ENCODE measurements around the gene SMIM38. TPM values are rescaled to one million over a fixed set of nuclear protein-coding genes. Genes with fewer than 3 reads are reported as not detected.

The SMIM38 gene
- total and polyA plus RNA-seq, 4 donors, result 0.08 to 1.3 (median 0.43) TPM

GRCh38 chr11:69116671-69117070 lies 39.1 kb upstream of the SMIM38 start:
- no peak for ATAC-seq (ENCODE audit: insufficient read depth, low FRiP score)
- H3K27me3 ChIP-seq (ENCODE audit: control insufficient read depth in 3 of 3, insufficient read depth in 3 of 3, low read length in 2 of 3), result no peaks in the 10 kb centered on the region
- TF ChIP-seq, protein P1, sequence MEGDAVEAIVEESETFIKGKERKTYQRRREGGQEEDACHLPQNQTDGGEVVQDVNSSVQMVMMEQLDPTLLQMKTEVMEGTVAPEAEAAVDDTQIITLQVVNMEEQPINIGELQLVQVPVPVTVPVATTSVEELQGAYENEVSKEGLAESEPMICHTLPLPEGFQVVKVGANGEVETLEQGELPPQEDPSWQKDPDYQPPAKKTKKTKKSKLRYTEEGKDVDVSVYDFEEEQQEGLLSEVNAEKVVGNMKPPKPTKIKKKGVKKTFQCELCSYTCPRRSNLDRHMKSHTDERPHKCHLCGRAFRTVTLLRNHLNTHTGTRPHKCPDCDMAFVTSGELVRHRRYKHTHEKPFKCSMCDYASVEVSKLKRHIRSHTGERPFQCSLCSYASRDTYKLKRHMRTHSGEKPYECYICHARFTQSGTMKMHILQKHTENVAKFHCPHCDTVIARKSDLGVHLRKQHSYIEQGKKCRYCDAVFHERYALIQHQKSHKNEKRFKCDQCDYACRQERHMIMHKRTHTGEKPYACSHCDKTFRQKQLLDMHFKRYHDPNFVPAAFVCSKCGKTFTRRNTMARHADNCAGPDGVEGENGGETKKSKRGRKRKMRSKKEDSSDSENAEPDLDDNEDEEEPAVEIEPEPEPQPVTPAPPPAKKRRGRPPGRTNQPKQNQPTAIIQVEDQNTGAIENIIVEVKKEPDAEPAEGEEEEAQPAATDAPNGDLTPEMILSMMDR (IDR thresholded peaks at IDR 0.05; ENCODE audit: control extremely low read depth, extremely low read depth), result no peak
- H3K4me1 ChIP-seq (ENCODE audit: control insufficient read depth in 5 of 5, insufficient read depth in 5 of 5, low read length in 5 of 5), result peaks cover 0 to 34% (median 9%) of the 10 kb centered on the region in 5 donors
- no peak overlapping the region for H3K9ac ChIP-seq (ENCODE audit: insufficient read depth in 1 of 2, low read length in 2 of 2)
- H3K36me3 ChIP-seq (ENCODE audit: control insufficient read depth in 4 of 4, insufficient read depth in 4 of 4, low read length in 4 of 4), result no peaks in the 10 kb centered on the region
- no peak overlapping the region for H3K27ac ChIP-seq (ENCODE audit: low read depth in 1 of 2, low read length in 1 of 2)
- 96 to 97% methylated on average over 10 of the region's 10 CpGs for WGBS, 2 donors
- no peak for DNase-seq
- H3K4me3 ChIP-seq, result no peak overlapping the region
- H3K9me3 ChIP-seq (ENCODE audit: control insufficient read depth in 4 of 4, insufficient read depth in 3 of 4, low read length in 3 of 4), result peaks cover 0 to 6% (median 1%) of the 10 kb centered on the region in 4 donors

GRCh38 chr11:69119190-69119589 lies 36.5 kb upstream of the SMIM38 start:
- no peaks in the 10 kb centered on the region for H3K36me3 ChIP-seq (ENCODE audit: control insufficient read depth in 4 of 4, insufficient read depth in 4 of 4, low read length in 4 of 4)
- ATAC-seq (ENCODE audit: insufficient read depth, low FRiP score) (no peak), DNase-seq (no peak)
- peaks cover 0 to 30% (median 20%) of the 10 kb centered on the region in 5 donors for H3K4me1 ChIP-seq (ENCODE audit: control insufficient read depth in 5 of 5, insufficient read depth in 5 of 5, low read length in 5 of 5)
- H3K9ac ChIP-seq (ENCODE audit: insufficient read depth in 1 of 2, low read length in 2 of 2), result no peak overlapping the region
- 66 to 91% methylated on average over 2 of the region's 2 CpGs for WGBS, 2 donors
- H3K9me3 ChIP-seq (ENCODE audit: control insufficient read depth in 4 of 4, insufficient read depth in 3 of 4, low read length in 3 of 4), result peaks cover 0 to 6% (median 1%) of the 10 kb centered on the region in 4 donors
- TF ChIP-seq, protein P1 (IDR thresholded peaks at IDR 0.05; ENCODE audit: control extremely low read depth, extremely low read depth), result no peak
- H3K27ac ChIP-seq (ENCODE audit: low read depth in 1 of 2, low read length in 1 of 2), result no peak overlapping the region
- no peak overlapping the region for H3K4me3 ChIP-seq
- no peaks in the 10 kb centered on the region for H3K27me3 ChIP-seq (ENCODE audit: control insufficient read depth in 3 of 3, insufficient read depth in 3 of 3, low read length in 2 of 3)

GRCh38 chr11:69120096-69120875 lies 35.4 kb upstream of the SMIM38 start:
- H3K4me1 ChIP-seq (ENCODE audit: control insufficient read depth in 5 of 5, insufficient read depth in 5 of 5, low read length in 5 of 5), result peaks cover 0 to 29% (median 20%) of the 10 kb centered on the region in 5 donors
- DNase-seq, result no peak
- H3K4me3 ChIP-seq, result no peak overlapping the region
- no peaks in the 10 kb centered on the region for H3K36me3 ChIP-seq (ENCODE audit: control insufficient read depth in 4 of 4, insufficient read depth in 4 of 4, low read length in 4 of 4)
- no peak overlapping the region for H3K27ac ChIP-seq (ENCODE audit: low read depth in 1 of 2, low read length in 1 of 2)
- TF ChIP-seq, protein P1 (IDR thresholded peaks at IDR 0.05; ENCODE audit: control extremely low read depth, extremely low read depth), result no peak
- H3K9ac ChIP-seq (ENCODE audit: insufficient read depth in 1 of 2, low read length in 2 of 2), result no peak overlapping the region
- H3K27me3 ChIP-seq (ENCODE audit: control insufficient read depth in 3 of 3, insufficient read depth in 3 of 3, low read length in 2 of 3), result no peaks in the 10 kb centered on the region
- H3K9me3 ChIP-seq (ENCODE audit: control insufficient read depth in 4 of 4, insufficient read depth in 3 of 4, low read length in 3 of 4), result peaks cover 0 to 6% (median 1%) of the 10 kb centered on the region in 4 donors
- ATAC-seq (ENCODE audit: insufficient read depth, low FRiP score), result no peak
- 95 to 97% methylated on average over 21 of the region's 21 CpGs for WGBS, 2 donors
